Measurements from ENCODE around the gene KRTAP4-4.
"Not testable (repeated sequence)": the region's sequence is repeated elsewhere in the genome, so short reads cannot be mapped to it uniquely, and the experiment has no call there.

KRTAP4-4 gene

GRCh38 chr17:41141361-41141760 is 19.2 kb downstream of the KRTAP4-4 start:
- Histone ChIP-seq H2AFZ (ENCODE audit: low read length) (no peak overlapping the region), H3K27me3 (ENCODE audit: insufficient read depth, low read length) (no peaks in the 10 kb centered on the region), H3K36me3 (ENCODE audit: insufficient read depth, low read length) (no peaks in the 10 kb centered on the region; the same call in 1 of the 2 replicates), H3K4me3 (ENCODE audit: low read depth, low read length, poor library complexity, severe bottlenecking) (no peak overlapping the region), H3K4me1 (ENCODE audit: insufficient read depth, low read length, severe bottlenecking) (no peaks in the 10 kb centered on the region), H3K9me2 (ENCODE audit: low read depth, low read length) (no peaks in the 10 kb centered on the region), H3K9me3 (ENCODE audit: low read length) (0 out of 2 replicates have a peak, but pooled peaks cover 3% of the 10 kb centered on the region), H3F3A (ENCODE audit: insufficient read depth, low read length) (no peaks in the 10 kb centered on the region), H3K79me2 (ENCODE audit: insufficient read depth, low read length) (no peaks in the 10 kb centered on the region), H3K27ac (ENCODE audit: low read depth, low read length, poor library complexity, severe bottlenecking) (no peak overlapping the region), H4K20me1 (ENCODE audit: insufficient read depth, low read length) (no peaks in the 10 kb centered on the region), H3K4me2 (ENCODE audit: low read length) (no peak overlapping the region), H3K9ac (ENCODE audit: low read length) (no peak overlapping the region)
- TF ChIP-seq CTCF (IDR thresholded peaks at IDR 0.05; ENCODE audit: low read length) (no peak), EZH2 (IDR thresholded peaks at IDR 0.05; ENCODE audit: borderline replicate concordance, low read length) (no peak)

GRCh38 chr17:41140360-41141131 is 20.0 kb downstream of the KRTAP4-4 start, which contains the start of gene KRTAP4-6:
TSS of gene KRTAP4-6 (minus strand) at chr17:41140544. CDS start at chr17:41140487, 57 bp downstream.
- no peaks in the 10 kb centered on the region for H3K27me3 ChIP-seq (ENCODE audit: insufficient read depth, low read length)
- no peaks in the 10 kb centered on the region for H3K79me2 ChIP-seq (ENCODE audit: insufficient read depth, low read length)
- H3K4me2 ChIP-seq (ENCODE audit: low read length) = no peak within 1 kb of the TSS
- no peaks in the 10 kb centered on the region for H3K4me1 ChIP-seq (ENCODE audit: insufficient read depth, low read length, severe bottlenecking)
- no peaks in the 10 kb centered on the region for H4K20me1 ChIP-seq (ENCODE audit: insufficient read depth, low read length)
- no peak within 1 kb of the TSS for H2AFZ ChIP-seq (ENCODE audit: low read length)
- H3K27ac ChIP-seq (ENCODE audit: low read depth, low read length, poor library complexity, severe bottlenecking) = no peak within 1 kb of the TSS
- no peak within 1 kb of the TSS for H3K9ac ChIP-seq (ENCODE audit: low read length)
- H3K9me3 ChIP-seq (ENCODE audit: low read length) = 0 out of 2 replicates have a peak, but pooled peaks cover 3% of the 10 kb centered on the region
- H3K4me3 ChIP-seq (ENCODE audit: low read depth, low read length, poor library complexity, severe bottlenecking) = no peak within 1 kb of the TSS
- H3K9me2 ChIP-seq (ENCODE audit: low read depth, low read length) = no peaks in the 10 kb centered on the region
- no peaks in the 10 kb centered on the region for H3F3A ChIP-seq (ENCODE audit: insufficient read depth, low read length)
- TF ChIP-seq EZH2 (IDR thresholded peaks at IDR 0.05; ENCODE audit: borderline replicate concordance, low read length) = no peak
- no peak for TF ChIP-seq CTCF (IDR thresholded peaks at IDR 0.05; ENCODE audit: low read length)
- H3K36me3 ChIP-seq (ENCODE audit: insufficient read depth, low read length) = no peaks in the 10 kb centered on the region; the same call in 1 of the 2 replicates

- H3K27ac ChIP-seq (ENCODE audit: low read depth, low read length, poor library complexity, severe bottlenecking); H3K9me3 ChIP-seq (ENCODE audit: low read length): not testable (repeated sequence)
Observed at GRCh38 chr17:41139865-41140264, 20.7 kb downstream of the KRTAP4-4 start.

More at GRCh38 chr17:41139865-41140264, 20.7 kb downstream of the KRTAP4-4 start:
- H3K36me3 ChIP-seq (ENCODE audit: insufficient read depth, low read length); H2AFZ ChIP-seq (ENCODE audit: low read length); H3K9me2 ChIP-seq (ENCODE audit: low read depth, low read length); H3K79me2 ChIP-seq (ENCODE audit: insufficient read depth, low read length); H3K27me3 ChIP-seq (ENCODE audit: insufficient read depth, low read length); H3K4me1 ChIP-seq (ENCODE audit: insufficient read depth, low read length, severe bottlenecking); H3F3A ChIP-seq (ENCODE audit: insufficient read depth, low read length); H3K9ac ChIP-seq (ENCODE audit: low read length); H4K20me1 ChIP-seq (ENCODE audit: insufficient read depth, low read length); H3K4me3 ChIP-seq (ENCODE audit: low read depth, low read length, poor library complexity, severe bottlenecking); H3K4me2 ChIP-seq (ENCODE audit: low read length): not testable (repeated sequence)

Data from OCI-LY1 (cell line).